Measurements from ENCODE around the gene DGKI. TPM values are rescaled to one million over a fixed set of nuclear protein-coding genes. Genes with fewer than 3 reads are reported as not detected.

Gene DGKI
- total RNA-seq, 1 experiment from 2014 or later, result 0.55 TPM

DNA sequence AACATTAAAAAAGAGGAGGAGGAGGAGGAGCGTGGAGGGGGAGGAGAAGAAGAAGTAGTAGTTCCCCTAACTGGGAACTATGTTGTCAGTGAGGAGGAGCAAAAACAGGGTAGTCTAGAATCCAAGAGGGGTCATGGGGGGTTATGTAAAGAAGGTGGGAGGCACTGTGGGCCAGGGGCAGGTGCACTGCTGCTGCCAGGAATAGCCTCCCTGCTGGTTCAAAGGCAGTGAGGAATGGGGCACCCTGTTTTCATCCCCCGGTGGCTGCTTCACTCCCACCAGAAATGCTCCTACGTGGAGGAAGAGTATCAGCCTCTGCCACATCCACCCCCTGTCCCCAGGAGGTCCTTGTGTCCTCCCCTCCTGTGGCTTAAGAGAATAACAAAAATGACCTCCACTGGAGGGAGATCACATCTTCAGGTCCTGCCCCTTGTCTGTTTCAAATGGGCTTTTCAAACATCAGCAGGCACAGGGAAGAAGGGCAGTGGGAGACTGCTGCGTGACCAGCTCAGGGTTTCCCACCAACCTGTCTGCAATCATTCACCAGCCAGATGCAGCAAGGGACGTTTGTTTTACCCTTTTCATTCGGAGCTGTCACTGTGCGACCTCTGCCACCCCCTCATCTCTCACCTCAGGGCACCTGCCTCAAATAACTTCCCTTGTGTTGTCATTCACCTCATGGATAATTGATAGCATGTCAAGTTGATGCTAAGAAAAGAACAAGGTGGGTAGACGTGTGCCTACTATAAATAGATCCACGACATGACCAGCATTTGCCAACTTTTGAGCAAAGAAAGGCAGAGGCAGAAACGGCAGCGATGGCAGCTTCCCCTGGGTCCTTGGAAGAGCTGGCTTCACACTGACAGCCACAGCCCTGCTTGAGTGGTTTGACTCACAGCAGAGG, 92.6 kb downstream of the DGKI start:
- Histone ChIP-seq H2BK5ac (ENCODE audit: insufficient read length, low read length) (no peak overlapping the region), H4K20me1 (ENCODE audit: control insufficient read depth, insufficient read depth, insufficient read length) (no peaks in the 10 kb centered on the region), H2AFZ (ENCODE audit: low read length) (no peak overlapping the region), H3K18ac (ENCODE audit: insufficient read length, low read depth, low read length) (no peak overlapping the region), H3K4ac (ENCODE audit: low read depth, low read length) (no peak overlapping the region), H2BK120ac (ENCODE audit: low read depth, low read length, poor library complexity, severe bottlenecking) (no peak overlapping the region), H3K14ac (ENCODE audit: insufficient read depth, low read length) (no peak overlapping the region), H3K23ac (ENCODE audit: insufficient read length, low read depth, low read length) (no peak overlapping the region), H3K4me2 (ENCODE audit: insufficient read depth, insufficient read length, low read length) (peak overlapping the region; percentile 2), H3K27ac (ENCODE audit: insufficient read length, low read depth, low read length) (no peak overlapping the region), H4K5ac (ENCODE audit: insufficient read length, low read depth, low read length) (no peak overlapping the region), H3K27me3 (ENCODE audit: insufficient read depth, low read length) (no peaks in the 10 kb centered on the region), H2BK12ac (ENCODE audit: insufficient read length, low read depth, low read length) (no peak overlapping the region), H3T11ph (ENCODE audit: low read length) (no peak overlapping the region), H2BK15ac (ENCODE audit: low read depth, low read length) (no peak overlapping the region), H3K79me1 (ENCODE audit: insufficient read depth, low read depth, low read length, poor library complexity, severe bottlenecking) (no peaks in the 10 kb centered on the region), H4K8ac (replicated peaks; ENCODE audit: insufficient read length, low read depth, low read length) (no peak overlapping the region), H2AK5ac (ENCODE audit: insufficient read length, low read length) (no peak overlapping the region), H2BK20ac (ENCODE audit: low read depth, low read length, poor library complexity, severe bottlenecking) (no peak overlapping the region), H3K79me2 (ENCODE audit: insufficient read depth, low read length) (no peaks in the 10 kb centered on the region), H3K4me1 (ENCODE audit: insufficient read depth, low read length) (no peaks in the 10 kb centered on the region; the same call in 1 of the 2 replicates), H4K91ac (ENCODE audit: insufficient read length, low read depth, low read length) (no peak overlapping the region), H3K56ac (ENCODE audit: insufficient read length, low read depth, low read length) (no peak overlapping the region), H3K9me3 (ENCODE audit: control insufficient read depth, low read depth, low read length) (no peaks in the 10 kb centered on the region), H3K23me2 (ENCODE audit: insufficient read length, low read depth, low read length, poor library complexity, severe bottlenecking) (no peaks in the 10 kb centered on the region), H3K9ac (ENCODE audit: extremely low read depth, insufficient read length, low read length) (no peak overlapping the region)
- H3K4me3 Mint-ChIP-seq, result peak overlapping the region in 1 of 2 experiments; percentile 64; a peak in 4 of 5 replicates
- TF ChIP-seq CTCF (conservative IDR thresholded peaks at IDR 0.05), result no peak
- H3K9me3 Mint-ChIP-seq, result no peaks in the 10 kb centered on the region
- H3K27ac Mint-ChIP-seq, result peak overlapping the region in 2 of 3 experiments; percentile 50 to 72; a peak in 4 of 7 replicates
- H3K36me3 Mint-ChIP-seq (ENCODE audit: insufficient read depth in 1 of 3, low read depth in 3 of 3), result peaks cover 0 to 3% (median 0%) of the 10 kb centered on the region in 3 experiments; a peak in 3 of 7 replicates
- no peak for DNase-seq
- no peaks in the 10 kb centered on the region; the same call in 1 of the 2 replicates for H3K27me3 Mint-ChIP-seq (ENCODE audit: low read depth)
- no CpG with 5 or more reads among the region's 11 CpGs for WGBS (ENCODE audit: extremely low coverage, insufficient read length, low lambda C conversion rate)
- H3K4me1 Mint-ChIP-seq, result peaks cover 45 to 59% of the 10 kb centered on the region in 2 experiments
